Measurements from ENCODE around the gene MRPL10.

MRPL10 gene

DNA sequence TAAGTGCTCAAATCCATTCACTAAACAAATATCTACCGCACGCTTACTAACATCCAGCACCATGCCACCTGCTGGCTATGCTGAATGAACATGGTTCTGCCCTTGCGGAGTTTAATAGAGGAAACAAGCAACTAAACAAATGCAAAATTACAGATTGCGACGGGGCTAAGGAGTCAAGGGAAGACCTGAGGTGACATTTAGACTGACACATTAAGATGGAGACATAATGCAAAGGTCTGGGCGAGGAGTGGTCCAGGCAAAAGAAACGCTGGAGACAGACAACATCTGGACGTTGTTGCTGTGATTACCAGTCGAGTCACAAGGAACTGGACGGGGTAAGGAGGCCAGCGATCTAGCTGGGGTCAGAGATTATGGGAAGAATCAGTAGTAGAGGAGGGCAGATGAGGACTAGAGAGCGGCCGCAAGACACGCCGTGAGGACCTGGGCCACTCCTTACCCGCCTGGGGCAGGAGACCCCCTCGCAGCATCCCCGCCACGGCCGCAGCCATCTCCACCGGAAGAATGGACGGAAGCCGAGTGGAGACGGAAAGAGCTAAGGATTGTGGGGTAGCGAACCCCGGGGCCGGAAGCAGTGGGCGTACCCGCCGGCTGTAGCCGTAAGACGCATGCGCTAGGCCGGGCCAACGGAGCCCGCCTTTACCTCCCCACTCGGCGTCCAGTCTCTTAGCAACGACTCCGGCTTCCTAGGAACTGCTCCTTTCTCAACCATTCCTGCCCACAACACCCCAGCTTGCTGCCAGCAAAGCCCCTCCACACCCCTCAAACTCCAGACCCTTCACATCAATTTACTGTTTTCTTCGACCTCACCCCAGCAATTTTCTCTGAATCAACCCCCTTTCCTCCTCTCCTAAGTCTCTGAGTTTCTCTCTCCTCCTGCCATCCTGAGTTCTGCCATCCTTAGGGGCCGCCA lies at the start of gene MRPL10, which contains the start of gene LRRC46:
TSS of gene MRPL10 (minus strand) at position 539 of the 931 bp plus-strand sequence. CDS start at position 509, 30 bp downstream.
TSS of gene LRRC46 (plus strand) at position 668 of the 931 bp plus-strand sequence. CDS start 320 bp downstream, outside the sequence.
- peak; percentile 97 for DNase-seq

DNA sequence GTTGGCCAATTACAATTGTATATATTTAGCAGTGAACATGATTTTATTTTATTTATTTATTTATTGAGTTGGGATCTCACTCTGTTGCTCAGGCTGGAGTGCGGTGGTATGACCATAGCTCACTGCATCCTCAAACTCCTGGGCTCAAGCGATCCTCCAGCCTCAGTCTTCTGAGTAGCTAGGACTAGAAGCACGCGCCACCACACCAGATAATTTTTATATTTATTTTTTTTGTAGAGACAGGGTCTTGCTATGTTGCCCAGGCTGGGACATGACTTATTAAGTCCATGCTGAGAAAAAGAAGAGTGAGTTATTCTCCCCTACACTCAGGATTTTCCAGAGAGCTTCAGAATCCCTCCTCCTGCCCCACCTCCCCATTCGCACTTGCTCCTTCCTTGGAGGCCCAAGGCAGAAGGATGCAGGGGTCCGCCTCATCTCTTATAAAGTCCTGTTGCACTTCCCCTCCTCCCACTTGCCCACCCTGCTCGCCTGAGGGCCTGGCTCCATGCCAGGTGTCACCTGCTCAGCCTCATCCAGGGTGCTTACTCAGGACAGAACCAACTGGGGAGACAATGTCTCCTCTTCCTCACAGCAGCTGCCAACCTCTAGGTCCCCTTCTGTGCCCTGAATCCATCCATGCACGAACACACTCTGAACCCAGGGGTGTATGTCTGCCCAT lies 48.6 kb upstream of the MRPL10 start:
- DNase-seq, result no peak

DNA sequence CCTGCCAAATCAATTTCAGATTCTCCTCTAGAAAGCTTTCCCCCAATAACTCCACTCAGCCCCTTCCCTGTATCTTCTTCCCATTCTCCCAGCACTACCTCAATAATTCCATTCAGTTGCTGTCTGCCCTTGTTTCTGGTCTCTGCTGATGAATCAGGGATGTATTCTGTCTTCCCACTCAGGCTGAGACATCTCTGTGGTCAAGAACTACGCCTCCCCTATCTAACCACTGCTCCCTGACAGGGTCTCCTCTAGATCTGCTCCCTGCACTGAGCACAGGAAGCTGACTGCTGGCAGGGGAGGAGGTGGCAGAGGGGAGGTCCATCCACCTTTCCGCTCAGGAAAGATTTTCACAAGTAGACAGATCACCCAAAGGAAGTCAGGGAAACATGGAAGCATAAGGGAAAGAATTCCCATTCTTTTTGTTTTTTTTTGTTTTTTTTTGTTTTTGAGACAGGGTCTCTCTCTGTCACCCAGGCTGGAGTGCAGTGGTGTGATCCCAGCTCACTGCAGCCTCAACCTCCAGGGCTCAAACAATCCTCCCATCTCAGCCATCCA lies 47.8 kb upstream of the MRPL10 start:
- DNase-seq, result peak; percentile 33

DNA sequence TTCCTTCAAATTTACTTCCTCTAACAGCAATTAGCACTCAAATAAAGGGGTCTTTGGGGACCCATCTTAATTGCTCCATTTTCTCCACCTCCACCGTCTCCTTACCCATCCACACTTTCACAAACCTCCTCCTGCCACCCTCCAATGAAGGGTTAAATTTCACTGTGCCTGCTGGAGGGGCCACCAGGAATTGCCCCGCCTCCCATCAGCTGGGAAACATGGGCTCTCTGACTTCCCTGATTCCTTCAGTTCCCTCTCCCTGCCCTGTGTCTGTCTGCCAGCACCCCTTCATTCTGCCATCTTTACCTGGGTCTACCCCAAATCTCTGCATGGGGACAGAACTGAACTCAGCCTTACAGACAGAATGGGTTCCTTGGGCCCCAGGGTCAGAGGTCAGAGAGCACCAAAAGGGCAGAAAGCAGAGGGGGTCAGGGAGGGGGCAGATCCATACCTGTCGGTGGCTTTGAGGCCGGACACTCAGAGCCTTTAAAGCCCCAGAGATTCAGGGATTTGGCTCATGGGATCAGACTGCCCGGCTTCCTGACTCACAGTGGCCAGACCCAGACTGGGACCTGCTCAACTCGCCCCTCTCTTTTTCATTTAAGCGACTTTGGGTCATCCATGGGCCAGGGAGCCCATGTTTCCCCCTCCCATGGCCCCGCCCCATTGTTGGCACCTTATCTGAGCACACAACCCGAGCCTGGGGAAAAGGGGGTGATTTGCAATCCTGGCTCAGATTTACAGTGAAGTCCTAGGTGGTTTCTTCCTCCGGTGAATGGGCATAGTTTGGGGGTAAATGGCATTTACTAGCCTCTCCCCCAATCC lies 47.1 kb upstream of the MRPL10 start:
- DNase-seq, result no peak

DNA sequence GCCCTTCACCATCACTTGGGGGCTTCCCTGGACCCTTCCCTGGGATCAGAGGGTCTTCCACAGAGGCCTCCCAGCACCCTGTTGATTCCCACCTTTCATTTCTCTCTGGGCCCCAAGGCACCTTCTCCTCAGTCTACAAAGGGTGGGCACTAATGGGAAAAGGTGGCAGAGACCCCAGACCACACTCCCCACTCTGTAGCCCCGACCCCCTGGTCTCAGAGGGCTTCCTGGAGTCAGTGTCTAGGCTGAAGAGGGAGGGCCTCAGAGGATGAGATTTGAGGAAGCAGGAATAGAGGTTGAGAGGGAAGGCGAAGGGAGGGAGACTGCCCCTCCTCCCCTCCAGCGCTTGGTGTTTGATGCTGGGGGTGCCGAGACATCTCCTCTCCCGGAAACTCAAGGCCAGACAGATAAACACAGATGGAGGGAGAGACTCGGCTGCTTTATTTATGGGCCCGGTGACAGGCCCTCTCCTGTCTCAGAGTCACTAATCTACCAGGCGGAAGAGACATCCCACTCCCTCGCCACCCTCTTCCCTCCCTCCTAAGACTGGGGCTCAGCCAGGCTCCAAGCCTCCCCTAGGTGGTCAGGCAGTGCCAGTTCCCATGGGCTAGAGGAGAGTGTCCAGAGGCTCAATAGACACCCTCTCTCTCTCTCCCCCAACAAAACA lies 46.2 kb upstream of the MRPL10 start:
- peak; percentile 52 for DNase-seq

DNA sequence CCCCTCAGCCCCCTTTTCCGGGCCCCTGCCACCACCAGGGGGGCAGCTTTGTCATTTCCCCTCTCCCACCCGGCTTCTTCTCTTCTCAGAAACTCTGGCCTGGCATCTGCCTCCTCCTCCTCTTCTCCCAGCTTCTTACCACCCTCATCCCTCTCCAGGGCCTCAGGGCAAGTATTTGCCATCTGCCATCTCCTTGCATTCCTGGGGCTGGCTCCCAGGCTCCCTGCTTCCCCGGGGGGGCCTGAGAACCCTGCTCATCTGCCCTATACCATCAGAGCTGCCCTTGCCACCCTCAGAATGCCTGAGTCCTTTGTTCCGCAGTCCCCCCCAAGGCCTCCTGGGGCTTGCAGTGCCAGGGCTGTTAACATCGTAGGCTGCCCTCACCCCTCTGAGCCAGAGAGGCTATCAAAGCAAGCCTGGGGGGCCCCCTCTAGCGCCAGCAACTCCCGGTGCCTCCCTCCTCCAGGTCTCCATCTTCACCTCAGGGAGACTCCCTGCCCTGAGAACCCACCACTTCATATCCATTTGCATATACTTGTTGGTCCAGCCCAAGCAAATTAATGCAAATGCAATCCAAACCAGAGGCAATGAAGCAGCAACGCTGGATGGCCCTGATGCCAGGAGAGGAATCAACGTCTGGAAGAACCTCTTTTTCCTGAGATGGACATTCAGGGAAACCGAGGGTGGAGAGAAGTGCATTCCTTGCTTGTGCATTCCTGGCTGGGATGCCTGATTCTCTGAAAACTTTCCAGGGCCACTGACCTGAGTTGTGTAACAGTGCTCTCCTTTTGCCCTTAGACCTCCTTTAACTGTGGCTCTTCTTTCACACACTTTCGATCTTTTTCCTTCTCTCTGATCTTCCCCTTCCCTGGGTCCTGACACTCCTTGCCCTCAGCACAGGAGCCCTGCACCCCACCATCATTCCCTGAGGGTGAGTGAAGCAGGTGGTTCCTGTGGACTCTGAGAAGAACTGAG lies 44.0 kb upstream of the MRPL10 start:
- no peak for DNase-seq

DNA sequence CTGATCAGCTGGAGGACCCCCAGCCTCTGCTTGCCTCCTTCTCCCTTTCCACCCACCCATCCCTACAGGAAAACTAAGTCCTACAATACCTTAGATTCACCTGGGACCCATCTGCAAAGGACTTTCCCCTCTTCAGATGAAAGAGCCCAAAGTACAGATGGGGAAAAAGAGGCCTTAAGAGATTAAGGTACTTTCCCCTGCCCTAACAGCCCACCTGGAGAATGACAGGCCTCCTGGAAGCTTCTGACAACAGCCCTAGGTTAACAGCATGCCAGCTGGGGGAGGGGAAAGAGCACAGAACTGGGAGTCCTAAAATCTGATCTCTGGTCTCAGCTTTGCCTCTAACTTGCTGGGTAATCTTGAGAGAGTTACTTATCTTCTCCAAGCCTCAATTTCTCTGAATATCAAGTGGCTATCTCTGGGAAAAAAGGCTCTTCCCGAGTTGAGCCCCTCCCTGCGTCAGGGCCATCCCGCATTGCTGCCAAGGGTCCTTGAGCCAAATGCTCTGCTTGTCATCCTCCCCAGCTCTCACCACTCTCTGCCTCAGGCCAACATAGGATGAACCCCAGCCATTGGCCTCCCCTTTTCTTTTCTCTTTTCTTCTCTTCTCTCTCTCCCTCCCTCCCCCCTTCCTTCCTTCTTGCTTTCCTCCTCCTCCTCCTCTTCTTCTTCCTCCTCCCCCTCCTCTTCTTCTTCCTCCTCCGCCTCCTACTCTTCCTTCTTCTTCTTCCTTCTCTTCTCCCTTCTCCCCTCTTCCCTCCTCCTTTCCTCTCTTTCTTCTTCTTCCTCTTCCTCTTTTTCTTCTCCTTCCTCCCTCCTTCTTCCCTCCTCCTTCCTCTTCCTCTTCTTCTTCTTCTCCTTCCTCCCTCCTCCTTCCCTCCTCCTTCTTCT lies 42.1 kb upstream of the MRPL10 start:
- DNase-seq, result no peak

DNA sequence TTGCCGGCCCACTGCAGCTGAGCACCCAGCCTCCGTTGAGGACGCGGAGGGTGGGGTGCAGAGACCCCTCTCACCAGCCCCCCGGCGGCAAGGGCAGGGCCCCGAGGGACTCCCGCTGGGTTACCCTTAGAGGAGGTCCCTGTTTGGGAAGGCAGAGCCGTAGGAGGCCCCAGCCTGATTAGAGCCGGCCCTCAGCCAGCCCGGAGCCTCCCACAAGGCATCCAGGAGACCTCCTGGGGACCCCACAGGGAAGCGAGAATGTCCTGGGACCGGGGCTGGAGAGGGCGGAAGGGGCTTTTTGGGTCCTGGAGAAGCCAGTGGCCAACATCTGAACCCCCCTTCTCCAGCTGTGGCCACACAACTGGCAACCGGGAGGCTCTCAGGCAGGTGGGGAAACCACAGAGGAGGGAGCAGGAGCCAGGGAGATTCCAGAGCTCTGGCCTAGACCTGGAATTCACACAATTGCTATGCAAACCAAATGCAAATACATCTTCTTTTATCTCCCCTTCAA lies 41.4 kb upstream of the MRPL10 start:
- no peak for DNase-seq

DNA sequence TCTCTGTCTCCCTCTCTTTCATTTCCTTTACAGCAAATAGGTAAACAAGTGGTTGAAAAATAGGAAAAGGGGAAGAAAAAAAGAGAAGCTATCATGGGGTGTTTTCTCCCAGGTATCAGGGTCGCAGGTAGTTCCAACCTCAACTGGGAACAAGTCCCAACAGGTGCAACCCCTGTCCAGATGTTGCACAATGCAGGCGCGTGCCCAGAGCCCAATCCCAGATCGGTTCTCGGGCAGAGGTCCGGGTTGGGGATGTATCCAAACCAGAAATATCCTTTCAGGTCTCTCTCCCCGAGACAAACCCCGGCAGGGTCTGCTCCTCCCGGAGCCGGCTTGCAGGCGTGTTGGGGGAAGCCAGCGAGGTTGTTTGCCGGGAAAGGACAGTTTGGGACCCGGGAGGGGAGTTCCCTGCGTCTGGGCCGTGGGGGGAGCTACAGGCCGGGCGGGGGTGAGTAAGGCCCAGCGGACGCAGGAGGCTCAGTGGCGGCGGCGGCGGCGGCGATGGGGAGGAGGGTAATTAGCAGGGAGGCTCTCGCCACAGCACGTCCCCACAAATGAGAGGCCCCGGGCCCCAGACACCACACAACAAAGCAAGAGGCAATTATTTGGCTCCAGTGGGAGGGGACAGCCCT lies 40.8 kb upstream of the MRPL10 start:
- no peak for DNase-seq

DNA sequence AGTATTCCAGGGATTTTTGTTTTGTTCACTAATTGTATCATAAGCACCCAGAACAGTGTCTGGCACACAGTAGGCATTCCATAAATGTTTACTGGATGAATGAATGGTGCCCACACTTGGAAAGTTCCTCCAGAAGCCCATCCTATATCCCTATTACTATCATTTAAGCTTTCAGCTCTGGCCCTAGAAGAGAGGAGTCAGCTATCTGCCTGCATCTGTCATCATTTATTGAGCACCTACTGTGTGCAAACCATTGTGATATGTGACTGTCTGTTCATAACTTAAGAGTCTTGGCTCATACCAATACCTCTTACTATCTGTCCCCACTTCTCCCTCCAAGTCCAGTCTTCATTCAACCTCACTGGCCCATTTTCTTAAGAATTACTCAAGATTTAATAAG lies 39.7 kb upstream of the MRPL10 start:
- no peak for DNase-seq

DNA sequence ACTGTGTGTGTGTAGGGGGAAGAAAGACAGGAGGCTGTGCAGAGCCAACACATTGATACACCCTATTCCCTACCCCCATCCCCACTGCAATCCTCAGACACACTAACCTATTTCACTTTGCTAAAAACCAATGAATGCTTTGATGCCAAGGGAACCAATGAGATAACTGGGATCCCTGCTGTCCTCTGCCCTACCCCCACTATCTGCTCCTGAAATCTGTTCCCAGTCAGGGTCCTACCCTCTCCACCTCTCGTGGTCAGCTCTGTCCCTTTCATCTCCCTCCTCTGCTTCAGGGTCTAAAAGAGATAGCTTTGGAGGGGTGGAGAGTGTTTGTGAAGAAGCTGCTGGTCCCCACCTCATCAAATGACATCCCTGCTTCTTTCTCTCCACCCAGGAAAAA lies 38.7 kb upstream of the MRPL10 start:
- DNase-seq, result no peak

DNA sequence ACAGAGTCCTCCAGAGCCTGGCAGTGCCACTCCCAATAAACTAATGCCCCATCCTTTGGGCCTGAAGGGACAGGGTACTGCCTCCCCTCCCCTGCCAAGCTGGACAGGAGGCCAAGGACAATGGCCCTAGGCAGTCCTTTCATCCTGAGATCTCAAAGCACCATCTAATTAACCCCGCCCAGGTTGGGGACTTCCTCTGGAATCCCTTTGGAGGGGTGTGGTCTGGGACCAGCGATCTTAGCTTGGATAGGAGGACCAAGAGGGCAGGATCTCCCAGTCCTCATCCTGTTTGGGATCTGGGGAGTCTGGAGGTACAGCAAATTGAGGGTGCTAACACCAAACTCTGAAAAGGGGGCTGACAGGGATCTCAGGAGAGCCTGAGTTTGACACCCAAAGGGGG lies 37.8 kb upstream of the MRPL10 start:
- no peak for DNase-seq

DNA sequence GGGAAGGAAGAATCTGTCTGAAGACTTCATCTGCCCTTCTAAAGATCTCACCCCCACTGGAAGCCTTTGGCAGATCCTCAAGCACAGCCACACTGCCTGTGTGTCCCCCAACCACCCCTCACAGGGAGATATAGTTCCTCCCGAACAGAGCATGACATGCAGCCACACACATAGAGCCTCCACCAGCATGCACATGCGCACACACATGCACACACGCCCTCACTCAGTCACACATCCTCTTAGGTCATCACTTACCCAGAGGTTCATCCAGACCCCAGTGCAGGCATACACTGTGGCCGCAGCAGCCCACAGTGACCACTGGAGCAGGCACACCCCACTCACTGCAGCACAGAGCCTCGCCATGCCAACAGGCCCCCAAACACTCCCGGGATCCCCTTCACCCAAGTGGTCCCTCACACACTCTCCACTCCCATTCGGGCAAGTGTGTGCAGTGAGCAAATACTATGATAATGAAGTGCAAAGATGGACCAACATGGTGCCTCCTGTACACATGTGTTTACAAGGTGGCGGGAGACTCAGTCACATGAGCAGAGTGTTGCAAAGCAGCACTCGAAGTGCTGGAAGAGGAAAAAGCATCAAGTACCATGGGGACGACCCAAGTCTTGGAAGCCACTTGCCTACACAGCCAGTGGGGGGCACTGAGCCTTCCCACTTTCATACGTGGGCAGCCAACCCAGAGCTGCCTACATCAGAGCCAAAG lies 36.6 kb upstream of the MRPL10 start:
- no peak for DNase-seq

DNA sequence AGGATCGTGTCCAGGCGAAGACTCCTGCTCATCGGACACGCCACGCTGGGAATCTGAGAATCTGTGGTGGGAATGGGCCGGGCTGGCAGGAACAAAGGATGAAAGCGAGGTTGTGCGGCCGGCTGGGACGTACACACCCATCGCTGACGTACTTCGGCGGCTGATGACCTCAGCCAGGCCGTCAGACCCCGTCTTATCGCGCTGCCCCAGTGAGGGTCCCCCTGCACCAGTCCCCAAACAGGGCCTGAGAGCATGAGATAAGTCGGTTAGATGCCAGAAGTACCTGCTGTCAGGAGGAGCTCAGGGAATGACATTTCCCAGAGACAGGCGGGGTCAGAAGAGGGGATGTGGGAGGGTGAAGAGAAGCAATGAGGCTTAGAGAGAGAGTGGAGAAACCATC lies 35.6 kb upstream of the MRPL10 start:
- no peak for DNase-seq

DNA sequence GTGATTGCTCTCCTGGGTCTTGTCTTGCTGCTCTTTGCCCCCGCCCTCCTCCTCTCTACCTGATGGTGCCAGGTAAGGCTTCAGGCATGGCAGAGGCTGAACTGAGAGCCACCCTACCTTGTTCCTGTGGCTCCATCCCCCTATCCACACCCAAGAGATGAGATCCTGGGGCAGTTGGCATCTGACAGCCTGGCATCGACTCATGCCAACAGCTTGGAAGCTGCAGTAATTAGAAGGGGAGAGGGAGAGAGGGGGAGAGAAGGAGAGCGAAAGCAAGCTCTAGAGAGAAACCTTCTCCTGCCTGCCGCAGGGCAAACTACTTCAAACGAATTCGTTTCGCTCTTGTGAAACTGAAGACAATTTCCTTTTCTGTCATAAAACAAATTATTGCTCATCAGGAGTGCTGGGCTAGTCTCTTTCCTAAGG lies 33.5 kb upstream of the MRPL10 start:
- no peak for DNase-seq

DNA sequence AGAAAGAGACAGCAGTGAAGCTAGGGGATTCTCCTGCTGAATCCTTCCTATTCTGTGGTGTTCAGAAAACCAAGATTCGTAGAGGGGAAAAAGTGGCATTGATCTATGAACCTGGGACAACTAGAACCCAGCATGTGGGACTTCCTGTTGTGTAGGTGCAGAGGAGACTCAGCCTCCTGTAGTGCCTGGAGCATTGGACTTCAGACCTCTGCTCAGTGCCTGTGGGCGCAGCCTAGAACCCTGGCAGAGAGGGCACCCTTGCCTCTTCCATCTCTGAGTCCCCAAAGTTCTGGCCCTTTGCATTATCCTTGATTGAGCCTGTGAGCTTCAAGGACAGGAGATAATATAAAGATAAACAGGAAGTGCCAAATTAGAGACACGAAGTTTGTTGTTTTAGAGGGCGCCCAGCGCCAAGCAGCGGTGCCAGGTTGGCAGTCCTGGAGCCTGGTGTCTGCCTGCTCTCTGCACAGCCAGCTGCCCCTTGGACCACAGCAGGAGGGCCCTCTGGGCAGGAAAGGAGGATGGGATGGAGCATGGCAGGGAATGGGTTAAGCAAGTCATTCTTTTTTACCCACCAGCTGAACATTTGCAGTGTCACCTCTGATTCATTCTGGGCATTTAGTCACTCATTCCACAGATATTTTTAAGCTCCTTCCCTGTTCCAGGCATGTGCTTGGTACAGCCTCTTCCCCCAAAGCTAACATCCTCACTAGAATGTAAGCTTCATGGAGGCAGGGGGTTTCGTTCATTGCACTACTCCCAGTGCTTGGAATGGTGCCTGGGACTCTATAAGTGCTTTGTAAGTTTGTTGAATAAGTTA lies 31.5 kb upstream of the MRPL10 start:
- DNase-seq, result no peak

DNA sequence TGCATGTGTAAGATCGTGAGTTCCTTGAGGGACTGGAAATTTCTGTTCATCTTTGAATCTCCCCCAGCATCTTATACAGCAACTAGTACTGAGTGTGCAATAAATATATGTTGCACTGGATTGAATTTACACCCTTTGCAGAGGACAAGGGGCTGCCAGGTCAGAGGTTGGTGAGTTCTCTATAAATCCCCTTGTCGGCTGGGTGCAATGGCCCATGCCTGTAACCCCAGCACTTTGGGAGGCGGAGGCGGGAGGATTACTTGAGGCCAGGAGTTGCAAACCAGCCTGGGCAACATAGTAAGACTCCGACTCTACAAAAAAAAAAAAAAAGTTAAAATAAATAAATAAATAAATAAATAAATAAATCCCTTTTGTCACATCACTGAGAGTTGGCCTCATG lies 29.0 kb upstream of the MRPL10 start:
- DNase-seq, result no peak
